IMR-90 (cell line): Measurements from ENCODE around the gene MTA1. TPM values are rescaled to one million over a fixed set of nuclear protein-coding genes. Genes with fewer than 3 reads are reported as not detected.

ENCODE experiments used
- ATAC-seq: fragments of 200-7000 bp; cut with Tn5 transposase; 2 replicates; pipeline ENCODE4 v1.9.1; 2020; ENCODE audit warnings: low read depth, mild to moderate bottlenecking, moderate library complexity
- BruUV-seq: library from RNA; stranded (reverse); fragments of 400-500 nt; replicated peaks from 2 replicates; lab custom pipeline; 2021; lab: Mats Ljungman, UMichigan
- CTCF ChIA-PET: fragments of 300-600 bp; formaldehyde crosslinking; extraction: SDS; loops from one replicate; lab custom pipeline; 2021; ENCODE audit warnings: antibody characterized with exemption; lab: Yijun Ruan, JAX
- POLR2A ChIA-PET: fragments of 300-600 bp; sonication (Branson Sonifier 250); formaldehyde crosslinking; loops from one replicate; lab custom pipeline; 2022; ENCODE audit warnings: antibody characterized with exemption; ENCODE audit not compliant: unreplicated experiment; lab: Charles Lee
- DNase-seq: peaks from one replicate; pipeline ENCODE4 v3.0.0; 2013
- H2AFZ ChIP-seq: replicated peaks from 2 replicates; pipeline ENCODE3; 2013; ENCODE audit warnings: low read length, mild to moderate bottlenecking; ENCODE audit not compliant: poor library complexity
- H2AK5ac ChIP-seq: 2 replicates; pipeline ENCODE4 v1.6.1; 2013; ENCODE audit warnings: low read depth, low read length, inconsistent platforms
- H2AK9ac ChIP-seq: replicated peaks from 2 replicates; pipeline ENCODE3; 2013; ENCODE audit warnings: mild to moderate bottlenecking, low read depth, low read length, moderate library complexity; ENCODE audit not compliant: poor library complexity
- H2BK120ac ChIP-seq: 2 replicates; pipeline ENCODE4 v1.6.1; 2013; ENCODE audit warnings: low read depth, low read length, inconsistent platforms
- H2BK15ac ChIP-seq: 3 replicates; pipeline ENCODE4 v1.6.1; 2013; ENCODE audit warnings: low read depth, low read length, inconsistent platforms
- H2BK20ac ChIP-seq: 2 replicates; pipeline ENCODE4 v1.6.1; 2013; ENCODE audit warnings: low read depth, mild to moderate bottlenecking, inconsistent platforms, low read length, moderate library complexity
- H2BK5ac ChIP-seq: 2 replicates; pipeline ENCODE4 v1.6.1; 2013; ENCODE audit warnings: mild to moderate bottlenecking, low read depth, low read length, inconsistent platforms; ENCODE audit not compliant: poor library complexity, severe bottlenecking
- H3K14ac ChIP-seq: replicated peaks from 2 replicates; pipeline ENCODE4 v1.6.1; 2013; ENCODE audit warnings: low read depth, low read length, inconsistent platforms
- H3K18ac ChIP-seq: 2 replicates; pipeline ENCODE4 v1.6.1; 2013; ENCODE audit warnings: low read depth, low read length, control low read depth
- H3K23ac ChIP-seq: 2 replicates; pipeline ENCODE4 v1.6.1; 2013; ENCODE audit warnings: low read depth, low read length, inconsistent platforms
- H3K27ac ChIP-seq: 2 replicates; pipeline ENCODE4 v1.5.1; 2013; ENCODE audit warnings: mild to moderate bottlenecking, control low read depth, low read length; ENCODE audit not compliant: insufficient read depth
- H3K27me3 ChIP-seq: 2 replicates; pipeline ENCODE4 v1.6.1; 2013; ENCODE audit warnings: low read length; ENCODE audit not compliant: control insufficient read depth, insufficient read depth
- H3K36me3 ChIP-seq: 2 replicates; pipeline ENCODE4 v1.6.1; 2013; ENCODE audit warnings: low read length, mixed read lengths; ENCODE audit not compliant: control insufficient read depth, insufficient read depth
- H3K4ac ChIP-seq: 2 replicates; pipeline ENCODE4 v1.6.1; 2013; ENCODE audit warnings: low read depth, low read length, inconsistent platforms
- H3K4me1 ChIP-seq: 2 replicates; pipeline ENCODE4 v1.6.1; 2013; ENCODE audit warnings: low read length, mixed read lengths; ENCODE audit not compliant: control insufficient read depth, insufficient read depth
- H3K4me2 ChIP-seq: 2 replicates; pipeline ENCODE4 v1.6.1; 2013; ENCODE audit warnings: low read depth, mild to moderate bottlenecking, control low read depth, low read length, moderate library complexity
- H3K4me3 ChIP-seq: 2 replicates; pipeline ENCODE4 v1.5.1; 2013; ENCODE audit warnings: low read depth, mild to moderate bottlenecking, control low read depth, low read length, moderate library complexity; ENCODE audit not compliant: insufficient read depth
- H3K56ac ChIP-seq: 2 replicates; pipeline ENCODE4 v1.6.1; 2013; ENCODE audit warnings: low read length, inconsistent platforms; ENCODE audit not compliant: insufficient read depth; ENCODE audit errors: extremely low read depth
- H3K79me1 ChIP-seq, 2 experiments: 2 replicates each; pipeline ENCODE4 v1.6.1; 2013; ENCODE audit warnings: low read length in 2 of 2, inconsistent platforms in 1 of 2, low read depth in 1 of 2
- H3K9ac ChIP-seq: 2 replicates; pipeline ENCODE4 v1.6.1; 2013; ENCODE audit warnings: low read depth, low read length, control low read depth
- H3K9me1 ChIP-seq: 2 replicates; pipeline ENCODE4 v1.6.1; 2013; ENCODE audit warnings: low read length, inconsistent platforms; ENCODE audit not compliant: insufficient read depth
- H3K9me3 ChIP-seq: 2 replicates; pipeline ENCODE4 v1.6.1; 2013; ENCODE audit warnings: low read length; ENCODE audit not compliant: control insufficient read depth, insufficient read depth
- H4K20me1 ChIP-seq: 2 replicates; pipeline ENCODE4 v1.6.1; 2013; ENCODE audit warnings: low read length, inconsistent platforms; ENCODE audit not compliant: insufficient read depth
- H4K5ac ChIP-seq: 2 replicates; pipeline ENCODE4 v1.6.1; 2013; ENCODE audit warnings: mild to moderate bottlenecking, low read depth, low read length, control low read depth
- H4K8ac ChIP-seq, 2 experiments: 2 replicates each; pipeline ENCODE4 v1.6.1; 2013; ENCODE audit warnings: low read depth in 2 of 2, low read length in 2 of 2, control low read depth in 1 of 2, inconsistent platforms in 1 of 2
- H4K91ac ChIP-seq: 2 replicates; pipeline ENCODE4 v1.6.1; 2013; ENCODE audit warnings: low read depth, low read length, inconsistent platforms; ENCODE audit not compliant: insufficient read depth
- MXI1 ChIP-seq: IDR thresholded peaks from 2 replicates; pipeline ENCODE4 v1.6.1; 2012; ENCODE audit warnings: low read depth, mild to moderate bottlenecking, low read length, moderate library complexity, borderline replicate concordance
- WGBS, 2 experiments: methylation state at CpG; one replicate each; pipeline versions ENCODE4 v1.1.5 to v1.1.7; 2013; ENCODE audit warnings: missing lambda C conversion rate in 2 of 2; ENCODE audit not compliant: insufficient read length in 1 of 2; ENCODE audit errors: extremely low coverage in 2 of 2; 5-methylcytosine and 5-hydroxymethylcytosine counted together
- dilution Hi-C: fragments of 300-500 bp; cut with HindIII; formaldehyde crosslinking; loops from one replicate; pipeline ENCODE4 v1.14.3; 2018; ENCODE audit warnings: low sequenced_read_pairs; ENCODE audit not compliant: unreplicated experiment
- in situ Hi-C: fragments of 300-500 bp; cut with MboI; formaldehyde crosslinking; loops from 3 replicates; pipeline ENCODE4 v1.14.3; 2019; ENCODE audit warnings: low sequenced_read_pairs, inconsistent platforms, mixed read lengths
- intact Hi-C: fragments of 100-400 bp; cut with micrococcal nuclease; formaldehyde crosslinking; loops from 2 replicates; pipeline ENCODE4 v1.10.0; 2022
- polyA plus RNA-seq, 3 experiments: library from polyadenylated mRNA; depleted of rRNA; stranded (reverse); fragments of >200 nt; gene quantifications; 2 replicates each; pipeline ENCODE4 v1.2.3, GENCODE V29; 2012; ENCODE audit warnings: low replicate concordance in 1 of 3
- total RNA-seq: library from RNA; depleted of rRNA; stranded (reverse); fragments of >200 nt; gene quantifications from 2 replicates; pipeline ENCODE4 v1.2.3, GENCODE V29; 2012
- TF ChIP-seq, protein P1 (sequence below): fragments of 150-350 bp; IDR thresholded peaks from 2 replicates; pipeline ENCODE4 v1.6.1; 2017; ENCODE audit warnings: mild to moderate bottlenecking, antibody characterized with exemption, low read length, low read depth

MTA1 gene
- total and polyA plus RNA-seq, 2 of the 4 experiments (the other 2 are of a cell fraction) = 21.5 to 61.6 TPM

DNA sequence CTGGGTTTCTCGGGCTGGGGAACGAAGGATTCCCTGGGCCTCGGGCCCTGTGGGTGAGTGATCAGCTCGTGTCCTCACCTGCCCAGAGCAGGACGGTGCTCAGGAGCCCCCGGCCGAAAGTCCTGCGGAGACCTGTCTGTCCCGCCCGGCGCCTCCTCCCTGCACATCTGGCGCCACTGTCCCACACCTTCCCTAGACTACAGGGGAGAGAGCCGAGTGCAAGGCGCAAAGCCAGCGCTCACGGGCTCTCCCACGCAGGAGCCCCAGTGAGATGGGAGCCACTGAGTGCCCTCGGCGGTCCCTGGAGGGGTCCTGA lies 34.3 kb upstream of the MTA1 start:
- ChIA-PET CTCF (no interaction called here), POLR2A (no interaction called here)
- Histone ChIP-seq H3K14ac (no peak overlapping the region), H3K4me2 (no peak overlapping the region), H2AK5ac (no peak overlapping the region), H3K79me1 (no peaks in the 10 kb centered on the region), H3K27ac (no peak overlapping the region), H3K4me1 (no peaks in the 10 kb centered on the region), H2BK5ac (no peak overlapping the region), H3K9ac (no peak overlapping the region), H4K20me1 (no peaks in the 10 kb centered on the region), H2AK9ac (no peak overlapping the region), H2BK20ac (no peak overlapping the region), H3K23ac (no peak overlapping the region), H3K4ac (no peak overlapping the region), H3K27me3 (no peaks in the 10 kb centered on the region), H2AFZ (no peak overlapping the region), H2BK120ac (no peak overlapping the region), H3K18ac (no peak overlapping the region), H4K91ac (no peak overlapping the region), H2BK15ac (no peak overlapping the region), H4K8ac (no peak overlapping the region), H4K5ac (no peak overlapping the region), H3K9me1 (no peaks in the 10 kb centered on the region), H3K9me3 (no peaks in the 10 kb centered on the region), H3K56ac (no peak overlapping the region), H3K36me3 (peaks cover 31% of the 10 kb centered on the region; the same call in 1 of the 2 replicates), H3K4me3 (no peak overlapping the region)
- WGBS, 2 experiments = 100% methylated on average over 2 of the region's 19 CpGs; no CpG with 5 or more reads in 1 of the 2 experiments
- no peak for DNase-seq
- TF ChIP-seq MXI1 = no peak
- TF ChIP-seq, protein P1, sequence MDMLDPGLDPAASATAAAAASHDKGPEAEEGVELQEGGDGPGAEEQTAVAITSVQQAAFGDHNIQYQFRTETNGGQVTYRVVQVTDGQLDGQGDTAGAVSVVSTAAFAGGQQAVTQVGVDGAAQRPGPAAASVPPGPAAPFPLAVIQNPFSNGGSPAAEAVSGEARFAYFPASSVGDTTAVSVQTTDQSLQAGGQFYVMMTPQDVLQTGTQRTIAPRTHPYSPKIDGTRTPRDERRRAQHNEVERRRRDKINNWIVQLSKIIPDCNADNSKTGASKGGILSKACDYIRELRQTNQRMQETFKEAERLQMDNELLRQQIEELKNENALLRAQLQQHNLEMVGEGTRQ = no peak
- in situ Hi-C loops = no loop called here
- intact Hi-C loops = no loop called here
- BruUV-seq = no TSS peak
- no peak for ATAC-seq
- dilution Hi-C loops = no loop called here
